SK-N-SH (cell line): ENCODE results near the gene CSRNP3. TPM values are rescaled to one million over a fixed set of nuclear protein-coding genes. Genes with fewer than 3 reads are reported as not detected.
A peak's percentile ranks its signal among the peaks of the same experiment; 100 is the strongest.

Experiments used
- CTCF ChIA-PET: fragments of 300-600, 350-600 bp; formaldehyde crosslinking; extraction: SDS; loops from one replicate; lab custom pipeline; 2021; lab: Yijun Ruan, JAX
- POLR2A ChIA-PET: fragments of 350-600 bp; sonication (Branson Sonifier 250); formaldehyde crosslinking; extraction: SDS; loops from one replicate; lab custom pipeline; 2020; ENCODE audit warnings: antibody characterized with exemption, inconsistent platforms; lab: Yijun Ruan, JAX
- DNase-seq: peaks from one replicate; pipeline ENCODE4 v3.0.0; 2012
- H2AFZ ChIP-seq: fragments of 200-600 bp; sonication (generic); 2 replicates; pipeline ENCODE4 v1.8.1; 2016; ENCODE audit warnings: antibody characterized with exemption, mild to moderate bottlenecking, low read depth
- H3F3A ChIP-seq: fragments of 200-600 bp; sonication (generic); replicated peaks from 2 replicates; pipeline ENCODE3; 2016; ENCODE audit warnings: antibody characterized with exemption, mild to moderate bottlenecking; ENCODE audit not compliant: insufficient read depth
- H3K27ac ChIP-seq, 2 experiments: fragments of 200-500 bp in 1 of 2; fragments of 200-600 bp in 1 of 2; sonication (Bioruptor generic) in 1 of 2; sonication (generic), shearing (Covaris generic) in 1 of 2; 2 replicates each; pipeline versions ENCODE4 v1.5.1 to v1.6.1; 2014 to 2016; ENCODE audit warnings: low read depth in 2 of 2, inconsistent platforms in 1 of 2, low read length in 1 of 2, mild to moderate bottlenecking in 1 of 2, mixed read lengths in 1 of 2
- H3K27me3 ChIP-seq: fragments of 200-600 bp; sonication (generic), shearing (Covaris generic); 2 replicates; pipeline ENCODE4 v1.6.1; 2016; ENCODE audit warnings: mixed run types; ENCODE audit not compliant: insufficient read depth
- H3K36me3 ChIP-seq, 2 experiments: fragments of 200-500 bp in 1 of 2; fragments of 200-600 bp in 1 of 2; sonication (Bioruptor generic) in 1 of 2; sonication (generic) in 1 of 2; replicated peaks in 1 of 2; 2 replicates each; pipeline versions ENCODE3 to v1.5.1; 2014 to 2016; ENCODE audit warnings: low read length in 1 of 2, mild to moderate bottlenecking in 1 of 2; ENCODE audit not compliant: insufficient read depth in 2 of 2, control insufficient read depth in 1 of 2
- H3K4me1 ChIP-seq, 2 experiments: fragments of 200-500 bp in 1 of 2; fragments of 200-600 bp in 1 of 2; sonication (Bioruptor generic) in 1 of 2; sonication (generic), shearing (Covaris generic) in 1 of 2; 2 replicates each; pipeline versions ENCODE4 v1.5.1 to v1.6.1; 2014 to 2016; ENCODE audit warnings: low read depth in 1 of 2, low read length in 1 of 2, mixed run types in 1 of 2; ENCODE audit not compliant: insufficient read depth in 2 of 2, control insufficient read depth in 1 of 2
- H3K4me2 ChIP-seq: fragments of 200-600 bp; sonication (generic), shearing (Covaris generic); 2 replicates; pipeline ENCODE4 v1.6.1; 2017; ENCODE audit warnings: mixed run types
- H3K4me3 ChIP-seq, 2 experiments: fragments of 200-500 bp in 1 of 2; fragments of 200-600 bp in 1 of 2; sonication (Bioruptor generic) in 1 of 2; sonication (generic), shearing (Covaris generic) in 1 of 2; 2 replicates each; pipeline versions ENCODE4 v1.5.1 to v1.8.1; 2014 to 2016; ENCODE audit warnings: low read depth in 2 of 2, inconsistent platforms in 1 of 2, low read length in 1 of 2, mild to moderate bottlenecking in 1 of 2, mixed read lengths in 1 of 2, moderate library complexity in 1 of 2
- H3K79me2 ChIP-seq: fragments of 200-600 bp; sonication (generic); 2 replicates; pipeline ENCODE4 v1.8.1; 2017; ENCODE audit warnings: mild to moderate bottlenecking; ENCODE audit not compliant: insufficient read depth
- H3K9ac ChIP-seq: fragments of 200-600 bp; sonication (generic); 2 replicates; pipeline ENCODE4 v1.6.1; 2017; ENCODE audit warnings: mixed run types
- H3K9me2 ChIP-seq: fragments of 200-600 bp; sonication (generic); 2 replicates; pipeline ENCODE4 v1.6.1; 2017; ENCODE audit warnings: mixed run types
- H3K9me3 ChIP-seq: fragments of 200-600 bp; sonication (generic); 2 replicates; pipeline ENCODE4 v1.6.1; 2017; ENCODE audit warnings: mixed run types, mild to moderate bottlenecking, moderate library complexity
- H4K20me1 ChIP-seq: fragments of 200-600 bp; sonication (generic); 2 replicates; pipeline ENCODE4 v1.6.1; 2017; ENCODE audit warnings: mild to moderate bottlenecking, mixed run types; ENCODE audit not compliant: insufficient read depth
- ELF1 ChIP-seq: IDR thresholded peaks from 2 replicates; pipeline ENCODE4 v1.4.0; 2012
- EZH2phosphoT487 ChIP-seq: fragments of 200-600 bp; sonication (generic); IDR thresholded peaks from 2 replicates; pipeline ENCODE4 v1.6.1; 2017; ENCODE audit warnings: low read depth, mixed run types, mild to moderate bottlenecking, antibody characterized with exemption, moderate library complexity, borderline replicate concordance
- GABPA ChIP-seq: IDR thresholded peaks from 2 replicates; pipeline ENCODE4 v1.4.0; 2012; ENCODE audit warnings: low read depth, mild to moderate bottlenecking
- GATA2 ChIP-seq: sonication (generic); formaldehyde crosslinking; IDR thresholded peaks from 2 replicates; pipeline ENCODE4 v1.5.0; 2020; ENCODE audit warnings: mild to moderate bottlenecking, missing genetic modification reagents
- MEF2A ChIP-seq: IDR thresholded peaks from 2 replicates; pipeline ENCODE4 v1.4.0; 2012; ENCODE audit warnings: low read depth, borderline replicate concordance
- RAD21 ChIP-seq: IDR thresholded peaks from 2 replicates; pipeline ENCODE4 v1.6.1; 2012; ENCODE audit warnings: mild to moderate bottlenecking, low read length
- SIN3A ChIP-seq: IDR thresholded peaks from 2 replicates; pipeline ENCODE4 v1.6.1; 2012; ENCODE audit warnings: low read depth, mild to moderate bottlenecking, low read length, moderate library complexity, borderline replicate concordance
- YY1 ChIP-seq: IDR thresholded peaks from 2 replicates; pipeline ENCODE4 v1.4.0; 2012; ENCODE audit warnings: low read depth, mild to moderate bottlenecking
- WGBS: methylation state at CpG from one replicate; pipeline ENCODE4 v1.1.6; 2017; ENCODE audit warnings: low lambda C conversion rate; 5-methylcytosine and 5-hydroxymethylcytosine counted together
- polyA plus RNA-seq, 3 experiments: library from polyadenylated mRNA; depleted of rRNA; stranded (reverse); fragments of >200 nt; gene quantifications; 2 replicates each; pipeline ENCODE4 v1.2.3, GENCODE V29; 2012
- TF ChIP-seq, protein P1 (sequence below): IDR thresholded peaks from 2 replicates; pipeline ENCODE4 v1.6.1; 2012; ENCODE audit warnings: mild to moderate bottlenecking, low read depth, low read length, moderate library complexity
- TF ChIP-seq, protein P2 (sequence below): fragments of 150-350 bp; IDR thresholded peaks from 2 replicates; pipeline ENCODE4 v1.6.1; 2016; ENCODE audit warnings: mild to moderate bottlenecking, low read depth, low read length
- TF ChIP-seq, protein P3 (sequence below): fragments of 150-350 bp; IDR thresholded peaks from 2 replicates; pipeline ENCODE4 v1.6.1; 2017; ENCODE audit warnings: antibody characterized with exemption, low read length, low read depth, borderline replicate concordance

Gene CSRNP3
- polyA plus RNA-seq, 1 of the 3 experiments (the other 2 are of a cell fraction) = 1.0 TPM

DNA sequence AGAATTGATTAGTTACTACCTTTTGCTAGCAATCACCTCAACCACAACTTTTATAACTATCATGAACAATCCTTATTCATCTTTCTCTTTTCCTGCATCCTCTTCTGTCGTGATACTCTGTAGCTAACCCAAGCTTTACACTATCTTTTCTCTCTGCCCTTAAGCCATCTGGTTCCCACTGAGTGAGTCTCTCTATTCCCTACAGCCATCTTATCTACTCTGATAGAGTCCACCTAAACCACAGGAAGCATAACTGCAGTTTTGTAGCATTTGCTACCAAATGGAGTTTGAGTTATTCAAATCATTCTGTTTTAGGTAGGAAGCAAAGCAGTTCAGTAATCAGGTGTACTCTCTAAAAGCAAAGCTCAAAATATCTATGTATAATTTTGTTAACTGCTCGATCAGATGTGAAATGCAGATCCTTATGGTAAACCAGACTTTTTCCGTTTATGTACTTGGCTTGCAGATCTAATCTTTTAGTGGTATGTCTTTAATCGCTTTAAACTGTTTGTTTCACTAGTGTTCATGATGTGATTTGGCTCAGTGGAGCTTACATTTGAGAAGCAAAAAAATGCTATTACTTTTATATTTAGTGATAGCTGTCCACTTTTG, 91.0 kb downstream of the CSRNP3 start:
- Histone ChIP-seq H3K9ac (no peak overlapping the region), H3K9me3 (no peaks in the 10 kb centered on the region), H3K4me2 (no peak overlapping the region), H4K20me1 (no peaks in the 10 kb centered on the region), H3K9me2 (no peaks in the 10 kb centered on the region), H3K4me3 (no peak overlapping the region), H2AFZ (no peak overlapping the region), H3K4me1 (peaks cover 0 to 2% of the 10 kb centered on the region in 2 experiments; a peak in 2 of 4 replicates), H3K79me2 (no peaks in the 10 kb centered on the region), H3F3A (no peaks in the 10 kb centered on the region), H3K27me3 (no peaks in the 10 kb centered on the region), H3K27ac (peak overlapping the region in 1 of 2 experiments; percentile 74; a peak in 2 of 4 replicates), H3K36me3 (no peaks in the 10 kb centered on the region)
- ChIA-PET POLR2A (no interaction called here), CTCF (interaction anchor here (0.7 to 1.4 kb wide), 3 partner anchors 10 to 617 kb away, joined by 3 to 12 read pairs (median 3); no protein-coding TSS in a partner anchor)
- TF ChIP-seq MEF2A (no peak), GATA2 (CRISPR knock-in tag) (peak; percentile 49)
- WGBS = 60% methylated on average over 4 of the region's 4 CpGs
- DNase-seq = no peak

DNA sequence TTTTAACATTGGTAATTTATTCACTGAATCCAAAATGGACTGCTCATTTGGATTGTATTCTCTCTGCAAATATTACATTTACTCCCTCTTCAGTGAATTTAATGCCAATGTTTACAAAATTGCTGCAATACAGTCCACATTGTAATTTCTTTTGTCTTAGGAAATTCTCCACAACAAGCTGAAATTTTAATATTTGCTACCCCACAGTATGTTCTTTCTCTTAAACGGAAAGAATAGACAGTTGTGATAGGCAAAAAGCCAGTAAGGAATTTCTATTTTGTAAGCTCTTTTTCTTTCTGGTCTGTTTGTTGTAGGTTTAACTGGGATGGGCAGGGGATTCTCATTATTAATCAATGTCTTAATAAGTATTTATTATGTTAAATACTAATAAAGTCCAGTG, 92.0 kb downstream of the CSRNP3 start:
- CTCF ChIA-PET = interaction anchor here (1.0 to 1.4 kb wide), 3 partner anchors 9 to 322 kb away, joined by 4 to 12 read pairs (median 6); partner anchors contain the start of gene SCN2A
- WGBS = 88% methylated on average over 1 of the region's 1 CpG
- peaks cover 0 to 2% of the 10 kb centered on the region in 2 experiments; a peak in 2 of 4 replicates for H3K4me1 ChIP-seq

More for the DNA sequence above, 92.0 kb downstream of the CSRNP3 start:
- Histone ChIP-seq H3K79me2 (no peaks in the 10 kb centered on the region), H3K9me3 (no peaks in the 10 kb centered on the region), H3K4me3 (no peak overlapping the region), H3K9ac (no peak overlapping the region), H3F3A (no peaks in the 10 kb centered on the region), H3K4me2 (no peak overlapping the region), H3K27me3 (no peaks in the 10 kb centered on the region), H3K9me2 (no peaks in the 10 kb centered on the region), H3K27ac (no peak overlapping the region), H2AFZ (no peak overlapping the region), H3K36me3 (no peaks in the 10 kb centered on the region), H4K20me1 (no peaks in the 10 kb centered on the region)
- DNase-seq = no peak
- TF ChIP-seq, protein P1, sequence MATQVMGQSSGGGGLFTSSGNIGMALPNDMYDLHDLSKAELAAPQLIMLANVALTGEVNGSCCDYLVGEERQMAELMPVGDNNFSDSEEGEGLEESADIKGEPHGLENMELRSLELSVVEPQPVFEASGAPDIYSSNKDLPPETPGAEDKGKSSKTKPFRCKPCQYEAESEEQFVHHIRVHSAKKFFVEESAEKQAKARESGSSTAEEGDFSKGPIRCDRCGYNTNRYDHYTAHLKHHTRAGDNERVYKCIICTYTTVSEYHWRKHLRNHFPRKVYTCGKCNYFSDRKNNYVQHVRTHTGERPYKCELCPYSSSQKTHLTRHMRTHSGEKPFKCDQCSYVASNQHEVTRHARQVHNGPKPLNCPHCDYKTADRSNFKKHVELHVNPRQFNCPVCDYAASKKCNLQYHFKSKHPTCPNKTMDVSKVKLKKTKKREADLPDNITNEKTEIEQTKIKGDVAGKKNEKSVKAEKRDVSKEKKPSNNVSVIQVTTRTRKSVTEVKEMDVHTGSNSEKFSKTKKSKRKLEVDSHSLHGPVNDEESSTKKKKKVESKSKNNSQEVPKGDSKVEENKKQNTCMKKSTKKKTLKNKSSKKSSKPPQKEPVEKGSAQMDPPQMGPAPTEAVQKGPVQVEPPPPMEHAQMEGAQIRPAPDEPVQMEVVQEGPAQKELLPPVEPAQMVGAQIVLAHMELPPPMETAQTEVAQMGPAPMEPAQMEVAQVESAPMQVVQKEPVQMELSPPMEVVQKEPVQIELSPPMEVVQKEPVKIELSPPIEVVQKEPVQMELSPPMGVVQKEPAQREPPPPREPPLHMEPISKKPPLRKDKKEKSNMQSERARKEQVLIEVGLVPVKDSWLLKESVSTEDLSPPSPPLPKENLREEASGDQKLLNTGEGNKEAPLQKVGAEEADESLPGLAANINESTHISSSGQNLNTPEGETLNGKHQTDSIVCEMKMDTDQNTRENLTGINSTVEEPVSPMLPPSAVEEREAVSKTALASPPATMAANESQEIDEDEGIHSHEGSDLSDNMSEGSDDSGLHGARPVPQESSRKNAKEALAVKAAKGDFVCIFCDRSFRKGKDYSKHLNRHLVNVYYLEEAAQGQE = no peak
- TF ChIP-seq YY1 (no peak), RAD21 (no peak), SIN3A (no peak), ELF1 (no peak), GABPA (no peak), EZH2phosphoT487 (no peak)
- TF ChIP-seq, protein P2, sequence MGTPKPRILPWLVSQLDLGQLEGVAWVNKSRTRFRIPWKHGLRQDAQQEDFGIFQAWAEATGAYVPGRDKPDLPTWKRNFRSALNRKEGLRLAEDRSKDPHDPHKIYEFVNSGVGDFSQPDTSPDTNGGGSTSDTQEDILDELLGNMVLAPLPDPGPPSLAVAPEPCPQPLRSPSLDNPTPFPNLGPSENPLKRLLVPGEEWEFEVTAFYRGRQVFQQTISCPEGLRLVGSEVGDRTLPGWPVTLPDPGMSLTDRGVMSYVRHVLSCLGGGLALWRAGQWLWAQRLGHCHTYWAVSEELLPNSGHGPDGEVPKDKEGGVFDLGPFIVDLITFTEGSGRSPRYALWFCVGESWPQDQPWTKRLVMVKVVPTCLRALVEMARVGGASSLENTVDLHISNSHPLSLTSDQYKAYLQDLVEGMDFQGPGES = no peak
- TF ChIP-seq, protein P3, sequence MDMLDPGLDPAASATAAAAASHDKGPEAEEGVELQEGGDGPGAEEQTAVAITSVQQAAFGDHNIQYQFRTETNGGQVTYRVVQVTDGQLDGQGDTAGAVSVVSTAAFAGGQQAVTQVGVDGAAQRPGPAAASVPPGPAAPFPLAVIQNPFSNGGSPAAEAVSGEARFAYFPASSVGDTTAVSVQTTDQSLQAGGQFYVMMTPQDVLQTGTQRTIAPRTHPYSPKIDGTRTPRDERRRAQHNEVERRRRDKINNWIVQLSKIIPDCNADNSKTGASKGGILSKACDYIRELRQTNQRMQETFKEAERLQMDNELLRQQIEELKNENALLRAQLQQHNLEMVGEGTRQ = no peak
- POLR2A ChIA-PET = no interaction called here
